Thoracic aorta (tissue), 2 donors: ENCODE data around the gene ABHD15. TPM values are rescaled to one million over a fixed set of nuclear protein-coding genes. Genes with fewer than 3 reads are reported as not detected.

Source experiments
- ATAC-seq: fragments of 150-250 bp; one replicate; pipeline ENCODE4 v1.8.0; 2017; ENCODE audit warnings: low read depth; ENCODE audit not compliant: insufficient number of reproducible peaks, low FRiP score
- DNase-seq: peaks from one replicate; pipeline ENCODE4 v3.0.0-alpha.2; 2020; ENCODE audit warnings: low spot score
- H3K27ac ChIP-seq, 2 donors: fragments of 200-600 bp; sonication (generic); 1 replicate in 1 of 2; 2 replicates in 1 of 2; pipeline ENCODE4 v1.5.1; 2016; ENCODE audit warnings: mild to moderate bottlenecking in 2 of 2, moderate library complexity in 2 of 2
- H3K27me3 ChIP-seq: fragments of 200-600 bp; sonication (generic); replicated peaks from 2 replicates; pipeline ENCODE4 v1.6.0; 2016; ENCODE audit warnings: mild to moderate bottlenecking; ENCODE audit not compliant: insufficient read depth
- H3K36me3 ChIP-seq: fragments of 200-600 bp; sonication (generic); one replicate; pipeline ENCODE4 v1.5.1; 2016
- H3K4me1 ChIP-seq, 2 donors: fragments of 200-600 bp; sonication (generic); 1 replicate in 1 of 2; 2 replicates in 1 of 2; pipeline versions ENCODE4 v1.5.1 to v1.6.0; 2016; ENCODE audit warnings: low read depth in 2 of 2, mild to moderate bottlenecking in 1 of 2; ENCODE audit not compliant: control insufficient read depth in 1 of 2
- H3K4me3 ChIP-seq: fragments of 200-600 bp; sonication (generic); 2 replicates; pipeline ENCODE4 v1.5.1; 2016; ENCODE audit warnings: mild to moderate bottlenecking
- H3K9me3 ChIP-seq: fragments of 200-600 bp; sonication (generic); 2 replicates; pipeline ENCODE4 v1.5.1; 2016
- total RNA-seq, 2 donors: library from RNA; depleted of rRNA; stranded (reverse); fragments of >200 nt; gene quantifications; one replicate each; pipeline versions ENCODE4 v1.1.0 to v1.2.3, GENCODE V29; 2016
- TF ChIP-seq, protein P1 (sequence below): fragments of 200-600 bp; sonication (generic); IDR thresholded peaks from one replicate; pipeline ENCODE4 v1.5.1; 2019; ENCODE audit warnings: antibody characterized with exemption

The ABHD15 gene
- total RNA-seq, 2 donors from 2014 or later, result 11.3 to 24.0 TPM

- H3K4me3 ChIP-seq, result no peak overlapping the region
- H3K9me3 ChIP-seq, result no peaks in the 10 kb centered on the region
- ATAC-seq, result no peak
- H3K27ac ChIP-seq, result no peak overlapping the region
- peaks cover 3 to 41% of the 10 kb centered on the region in 2 donors for H3K4me1 ChIP-seq
- H3K36me3 ChIP-seq, result peaks cover 28% of the 10 kb centered on the region
- DNase-seq, result no peak
- TF ChIP-seq, protein P1, sequence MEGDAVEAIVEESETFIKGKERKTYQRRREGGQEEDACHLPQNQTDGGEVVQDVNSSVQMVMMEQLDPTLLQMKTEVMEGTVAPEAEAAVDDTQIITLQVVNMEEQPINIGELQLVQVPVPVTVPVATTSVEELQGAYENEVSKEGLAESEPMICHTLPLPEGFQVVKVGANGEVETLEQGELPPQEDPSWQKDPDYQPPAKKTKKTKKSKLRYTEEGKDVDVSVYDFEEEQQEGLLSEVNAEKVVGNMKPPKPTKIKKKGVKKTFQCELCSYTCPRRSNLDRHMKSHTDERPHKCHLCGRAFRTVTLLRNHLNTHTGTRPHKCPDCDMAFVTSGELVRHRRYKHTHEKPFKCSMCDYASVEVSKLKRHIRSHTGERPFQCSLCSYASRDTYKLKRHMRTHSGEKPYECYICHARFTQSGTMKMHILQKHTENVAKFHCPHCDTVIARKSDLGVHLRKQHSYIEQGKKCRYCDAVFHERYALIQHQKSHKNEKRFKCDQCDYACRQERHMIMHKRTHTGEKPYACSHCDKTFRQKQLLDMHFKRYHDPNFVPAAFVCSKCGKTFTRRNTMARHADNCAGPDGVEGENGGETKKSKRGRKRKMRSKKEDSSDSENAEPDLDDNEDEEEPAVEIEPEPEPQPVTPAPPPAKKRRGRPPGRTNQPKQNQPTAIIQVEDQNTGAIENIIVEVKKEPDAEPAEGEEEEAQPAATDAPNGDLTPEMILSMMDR, result no peak
- no peaks in the 10 kb centered on the region for H3K27me3 ChIP-seq
Observed at GRCh38 chr17:29575511-29576213, 8.8 kb upstream of the ABHD15 start.

DNA sequence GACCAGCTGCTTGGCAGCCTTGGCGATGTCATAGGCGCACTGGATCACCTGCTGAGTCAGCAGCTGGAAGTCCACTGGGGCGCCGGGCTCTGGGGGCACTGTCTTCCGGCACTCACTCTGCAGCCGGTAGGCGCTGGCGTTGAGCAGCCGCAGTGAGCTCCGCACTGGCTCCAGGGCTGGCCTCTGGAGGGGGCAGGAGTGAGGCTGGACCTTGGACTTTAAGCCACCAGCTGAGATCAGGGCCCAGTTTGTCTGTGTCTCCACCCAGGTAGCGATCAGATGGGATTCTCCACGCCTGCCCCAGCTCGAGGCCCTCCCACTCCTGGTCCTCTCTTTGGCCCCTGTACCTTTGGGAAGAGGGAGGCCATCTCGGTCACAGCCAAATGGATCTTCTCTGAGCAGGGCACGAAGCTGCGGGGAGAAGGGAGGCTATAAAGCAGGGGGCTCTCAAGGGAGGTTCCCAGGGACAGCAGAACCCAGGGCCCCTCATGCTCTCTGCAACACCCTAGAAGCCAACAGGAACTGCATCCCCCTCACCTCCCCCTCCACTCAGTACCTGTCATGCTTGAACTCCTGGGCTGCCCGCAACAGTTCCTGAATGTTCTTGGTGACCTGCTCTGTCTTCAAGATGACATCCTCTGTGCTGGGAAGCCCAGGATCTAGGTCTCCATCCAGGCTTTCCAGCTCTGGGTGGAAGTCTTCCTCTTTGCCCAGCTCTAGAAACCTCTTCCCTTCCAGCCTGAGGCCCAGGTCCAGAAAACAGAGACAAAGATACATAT is 8.1 kb upstream of the ABHD15 start:
- TF ChIP-seq, protein P1, result no peak
- peaks cover 3 to 44% of the 10 kb centered on the region in 2 donors for H3K4me1 ChIP-seq
- no peak for ATAC-seq
- no peak overlapping the region for H3K4me3 ChIP-seq
- no peaks in the 10 kb centered on the region for H3K27me3 ChIP-seq
- no peak overlapping the region for H3K27ac ChIP-seq
- no peaks in the 10 kb centered on the region for H3K9me3 ChIP-seq
- no peak for DNase-seq
- H3K36me3 ChIP-seq, result peaks cover 28% of the 10 kb centered on the region

GRCh38 chr17:29573871-29574731 is 7.3 kb upstream of the ABHD15 start:
- DNase-seq (no peak), ATAC-seq (no peak)
- no peaks in the 10 kb centered on the region for H3K9me3 ChIP-seq
- no peaks in the 10 kb centered on the region for H3K27me3 ChIP-seq
- H3K27ac ChIP-seq, result no peak overlapping the region
- H3K4me3 ChIP-seq, result no peak overlapping the region
- H3K36me3 ChIP-seq, result peaks cover 28% of the 10 kb centered on the region
- H3K4me1 ChIP-seq, result peaks cover 8 to 52% of the 10 kb centered on the region in 2 donors
- TF ChIP-seq, protein P1, result no peak

GRCh38 chr17:29573558-29573869 is 6.7 kb upstream of the ABHD15 start:
- Histone ChIP-seq H3K36me3 (peaks cover 28% of the 10 kb centered on the region), H3K27me3 (no peaks in the 10 kb centered on the region), H3K27ac (no peak overlapping the region), H3K9me3 (no peaks in the 10 kb centered on the region), H3K4me1 (peaks cover 9 to 55% of the 10 kb centered on the region in 2 donors), H3K4me3 (no peak overlapping the region)
- TF ChIP-seq, protein P1, result no peak
- ATAC-seq (no peak), DNase-seq (no peak)
